Endometrium (tissue), 2 donors: Measurements from ENCODE around the gene DHH.

Experiments used
- FAIRE-seq: peaks from 2 replicates; lab custom pipeline; 2012; peaks lifted over from hg19 to GRCh38; lab: Jason Lieb, UNC
- donor health status: control.
- donor health status: control.

DHH gene

GRCh38 chr12:49109641-49110463 lies 15.3 kb upstream of the DHH start:
- FAIRE-seq, result no peak

GRCh38 chr12:49108958-49109404 lies 14.4 kb upstream of the DHH start:
- FAIRE-seq, result no peak

GRCh38 chr12:49105504-49106084 lies 11.0 kb upstream of the DHH start:
- no peak for FAIRE-seq

- no peak for FAIRE-seq
Measured at GRCh38 chr12:49104822-49105221, 10.2 kb upstream of the DHH start.

- FAIRE-seq, result no peak
Measured at GRCh38 chr12:49100380-49100779, 5.8 kb upstream of the DHH start.

- FAIRE-seq, result no peak
Measured at GRCh38 chr12:49098703-49099102, 4.1 kb upstream of the DHH start.

GRCh38 chr12:49098035-49098451 lies 3.4 kb upstream of the DHH start:
- no peak for FAIRE-seq

GRCh38 chr12:49097381-49097780 lies 2.8 kb upstream of the DHH start:
- FAIRE-seq, result no peak

- no peak for FAIRE-seq
Measured at GRCh38 chr12:49094975-49095365, 369 bp upstream of the DHH start.

- FAIRE-seq, result no peak
Measured at GRCh38 chr12:49093792-49094159, 825 bp downstream of the DHH start.

GRCh38 chr12:49092816-49093406 lies 1.7 kb downstream of the DHH start:
- FAIRE-seq, result no peak

- FAIRE-seq, result no peak
Measured at GRCh38 chr12:49092086-49092815, 2.4 kb downstream of the DHH start.

GRCh38 chr12:49091836-49092085 lies 2.8 kb downstream of the DHH start:
- no peak for FAIRE-seq

GRCh38 chr12:49091056-49091835 lies 3.4 kb downstream of the DHH start:
- no peak for FAIRE-seq

GRCh38 chr12:49089821-49090773 lies 4.5 kb downstream of the DHH start:
- no peak for FAIRE-seq

- FAIRE-seq, result no peak
Measured at GRCh38 chr12:49088932-49089330, 5.7 kb downstream of the DHH start.

GRCh38 chr12:49088150-49088931 lies 6.3 kb downstream of the DHH start:
- FAIRE-seq, result no peak

GRCh38 chr12:49086116-49086515 lies 8.5 kb downstream of the DHH start:
- FAIRE-seq, result no peak

GRCh38 chr12:49084438-49084837 lies 10.2 kb downstream of the DHH start:
- no peak for FAIRE-seq

GRCh38 chr12:49079793-49080192 lies 14.8 kb downstream of the DHH start:
- no peak for FAIRE-seq
